Sigmoid colon (tissue), 4 donors: Measurements from ENCODE around the gene RCSD1.

Source experiments
- EP300 ChIP-seq, 4 donors: sonication (generic); formaldehyde crosslinking; IDR thresholded peaks; one replicate each; pipeline ENCODE4 v1.6.1; 2017; ENCODE audit warnings: antibody characterized with exemption in 4 of 4
- POLR2A ChIP-seq, 2 donors: fragments of 450-650 bp; IDR thresholded peaks; one replicate each; pipeline ENCODE4 v1.6.1; 2016; ENCODE audit warnings: antibody characterized with exemption in 2 of 2, mild to moderate bottlenecking in 2 of 2, moderate library complexity in 2 of 2
- POLR2AphosphoS5 ChIP-seq, 4 donors: sonication (generic); formaldehyde crosslinking; IDR thresholded peaks; one replicate each; pipeline ENCODE4 v1.6.1; 2017; ENCODE audit warnings: antibody characterized with exemption in 4 of 4
- TF ChIP-seq, protein P1 (sequence below), 4 experiments: fragments of 450-650 bp in 3 of 4; fragments of 200-600 bp in 1 of 4; IDR thresholded peaks; one replicate each; pipeline ENCODE4 v1.5.1; 2016 to 2019; ENCODE audit warnings: antibody characterized with exemption in 4 of 4, mild to moderate bottlenecking in 3 of 4, moderate library complexity in 2 of 4

DNA sequence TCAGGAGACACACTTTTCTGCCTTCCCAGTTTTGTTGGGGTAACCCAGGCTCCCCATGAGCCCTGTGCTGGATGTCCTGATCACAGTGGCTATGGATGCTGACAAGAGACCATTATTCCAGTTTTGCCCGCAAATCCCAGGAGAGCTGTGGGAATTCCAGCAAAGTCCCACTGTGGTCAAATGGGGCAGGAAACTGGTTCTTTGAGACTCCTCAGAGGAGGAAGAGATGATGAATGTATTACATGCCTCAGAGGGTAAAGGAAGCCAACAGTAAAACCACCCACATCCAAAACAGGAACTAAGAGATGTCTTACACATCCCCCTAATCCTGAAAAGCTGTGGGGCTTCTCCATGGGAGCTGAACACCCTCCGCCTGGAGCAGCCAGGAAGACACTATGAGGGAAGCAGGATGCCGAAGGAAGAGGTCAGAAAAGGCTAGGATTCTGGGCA is 78.9 kb downstream of the RCSD1 start:
- TF ChIP-seq POLR2A (IDR thresholded peaks at IDR 0.05) (no peak), POLR2AphosphoS5 (IDR thresholded peaks at IDR 0.05) (no peak), EP300 (IDR thresholded peaks at IDR 0.05) (no peak)
- TF ChIP-seq, protein P1, sequence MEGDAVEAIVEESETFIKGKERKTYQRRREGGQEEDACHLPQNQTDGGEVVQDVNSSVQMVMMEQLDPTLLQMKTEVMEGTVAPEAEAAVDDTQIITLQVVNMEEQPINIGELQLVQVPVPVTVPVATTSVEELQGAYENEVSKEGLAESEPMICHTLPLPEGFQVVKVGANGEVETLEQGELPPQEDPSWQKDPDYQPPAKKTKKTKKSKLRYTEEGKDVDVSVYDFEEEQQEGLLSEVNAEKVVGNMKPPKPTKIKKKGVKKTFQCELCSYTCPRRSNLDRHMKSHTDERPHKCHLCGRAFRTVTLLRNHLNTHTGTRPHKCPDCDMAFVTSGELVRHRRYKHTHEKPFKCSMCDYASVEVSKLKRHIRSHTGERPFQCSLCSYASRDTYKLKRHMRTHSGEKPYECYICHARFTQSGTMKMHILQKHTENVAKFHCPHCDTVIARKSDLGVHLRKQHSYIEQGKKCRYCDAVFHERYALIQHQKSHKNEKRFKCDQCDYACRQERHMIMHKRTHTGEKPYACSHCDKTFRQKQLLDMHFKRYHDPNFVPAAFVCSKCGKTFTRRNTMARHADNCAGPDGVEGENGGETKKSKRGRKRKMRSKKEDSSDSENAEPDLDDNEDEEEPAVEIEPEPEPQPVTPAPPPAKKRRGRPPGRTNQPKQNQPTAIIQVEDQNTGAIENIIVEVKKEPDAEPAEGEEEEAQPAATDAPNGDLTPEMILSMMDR (IDR thresholded peaks at IDR 0.05): no peak
